ENCODE results near the gene NOD2. TPM values are rescaled to one million over a fixed set of nuclear protein-coding genes. Genes with fewer than 3 reads are reported as not detected.

Gene NOD2
- total RNA-seq (2022; extraction: Qiagen RNA extraction; ENCODE audit: low read depth): 0.05 TPM in 1 of 5 replicates, not detected in the others

DNA sequence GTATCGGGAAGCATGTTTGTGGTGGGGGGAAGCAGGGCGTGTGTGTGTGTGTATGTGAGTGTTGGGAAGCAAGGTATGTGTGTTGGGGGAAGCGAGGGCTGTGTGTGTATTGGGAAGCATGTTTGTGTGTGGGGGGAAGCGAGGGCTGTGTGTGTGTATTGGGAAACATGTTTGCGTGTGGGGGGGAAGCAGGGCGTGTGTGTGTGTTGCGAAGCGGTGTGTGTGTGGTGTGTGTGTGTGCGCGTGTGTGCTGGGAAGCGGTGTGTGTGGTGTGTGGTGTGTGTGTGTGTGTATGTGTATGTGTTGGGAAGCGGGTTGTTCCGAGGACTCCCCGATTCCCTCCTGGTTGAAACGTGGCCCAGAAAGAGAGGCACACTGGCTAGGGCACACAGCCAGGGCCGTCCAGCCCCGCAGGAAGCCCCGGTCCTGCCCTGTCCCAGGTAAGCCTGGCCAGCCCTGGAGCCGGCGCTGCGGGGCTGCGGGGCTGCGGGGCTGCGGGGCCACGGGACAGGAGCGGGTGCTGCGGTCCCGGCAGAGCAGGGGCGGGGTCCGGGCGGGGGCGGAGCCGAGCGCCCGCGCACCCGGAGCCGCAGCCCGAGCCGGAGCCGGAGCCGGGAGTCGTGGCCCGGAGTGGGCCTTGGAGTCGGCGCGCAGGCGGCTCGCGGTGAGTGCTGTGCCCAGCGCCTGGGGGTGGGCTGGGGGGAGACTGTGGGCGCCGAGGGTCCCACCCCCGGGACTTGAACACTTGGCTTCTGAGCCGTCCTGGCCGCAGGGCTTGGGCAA lies at the start of gene NOD2:
Gene NOD2, plus strand, starts transcription at position 608 of the 783 bp plus-strand sequence. CDS start 5,890 bp downstream, outside the sequence.

DNA sequence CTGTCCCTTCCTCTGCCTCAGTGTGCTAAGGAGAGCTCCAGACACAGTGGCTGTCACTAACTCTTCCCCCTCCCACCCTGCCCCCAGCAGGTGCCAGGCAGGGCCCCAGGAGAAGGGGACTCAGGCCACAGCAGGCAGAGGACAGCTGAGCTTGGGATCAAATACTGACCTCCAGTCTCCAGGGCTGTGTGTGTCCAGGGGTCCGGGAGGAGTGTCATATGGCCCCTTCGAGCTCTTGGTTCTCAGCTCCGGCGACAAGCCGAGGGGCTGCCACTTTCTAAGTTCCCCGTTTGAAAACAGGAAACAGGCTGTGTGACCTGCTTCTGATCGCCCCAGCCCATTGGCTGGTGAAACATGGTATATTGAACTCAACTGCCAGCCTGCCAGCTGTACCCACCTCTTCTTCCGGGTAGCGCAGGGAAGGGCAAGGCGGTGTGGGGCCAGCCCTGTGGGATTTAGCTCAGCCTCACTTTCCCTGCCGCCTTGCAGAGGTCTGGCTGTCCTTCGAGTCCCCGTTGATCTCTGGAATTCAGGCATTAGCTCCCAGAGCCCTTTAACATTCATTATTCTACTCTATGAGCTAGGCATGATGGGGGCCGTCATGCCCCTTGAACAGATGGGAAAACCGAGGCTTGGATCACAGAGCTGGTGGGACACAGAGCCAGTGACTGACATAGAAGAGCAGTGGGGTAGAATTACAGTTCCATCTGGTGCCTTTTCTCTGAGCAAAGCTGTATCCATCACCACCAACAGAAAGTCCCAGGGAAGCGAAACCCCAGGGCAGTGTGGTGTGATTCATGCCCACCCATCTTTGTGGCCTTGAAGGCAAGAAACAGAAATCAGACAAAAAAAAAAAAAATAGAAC lies 12.2 kb upstream of the NOD2 start, which contains the start of gene SNX20:
Gene SNX20, minus strand, starts transcription at position 292 of the 865 bp plus-strand sequence. CDS start 3,786 bp downstream, outside the sequence.

DNA sequence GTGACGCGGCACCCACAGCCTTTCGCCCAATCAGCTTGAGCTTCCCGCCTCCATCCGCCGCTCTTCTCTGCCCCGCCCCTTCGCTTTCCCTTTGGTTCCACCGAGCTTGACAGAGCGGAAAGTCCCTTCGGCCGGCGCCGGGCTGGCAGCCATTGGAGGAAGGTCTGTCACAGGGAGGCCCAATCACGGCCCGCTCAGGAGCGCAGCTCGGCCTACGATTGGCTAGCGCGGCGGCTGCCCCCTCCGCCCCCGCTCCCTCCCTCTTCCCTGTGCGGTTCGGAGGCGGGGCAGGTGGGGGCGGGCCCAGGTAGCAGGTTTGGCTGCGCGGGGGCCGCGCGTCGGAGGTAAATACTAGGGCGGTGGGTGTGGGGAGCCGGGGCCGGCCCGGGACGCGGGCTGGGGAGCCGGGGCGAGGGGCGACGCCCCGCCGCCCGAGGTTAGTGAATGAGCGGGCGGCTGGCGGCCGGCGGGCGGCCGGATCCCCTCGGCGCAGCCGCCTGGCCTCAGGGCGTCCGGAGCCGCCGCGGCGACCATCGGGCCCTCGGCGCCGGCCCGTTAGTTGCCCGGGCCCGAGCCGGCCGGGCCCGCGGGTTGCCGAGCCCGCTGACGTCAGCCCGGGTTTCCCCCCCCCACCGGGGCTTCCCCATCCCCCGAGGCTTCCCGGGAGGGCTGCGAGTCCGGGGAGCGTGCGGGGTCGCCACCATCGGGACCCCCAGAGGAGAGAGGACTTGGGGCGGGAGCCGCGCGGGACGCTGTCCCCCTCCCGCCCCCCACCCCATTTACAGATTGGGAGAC lies 48.6 kb downstream of the NOD2 start, which contains the start of gene CYLD:
Gene CYLD, plus strand, starts transcription at position 306 of the 795 bp plus-strand sequence. CDS start 7,613 bp downstream, outside the sequence.

Other genes with a start within 250 kb of the NOD2 start
- 0.11 to 0.48 TPM (median 0.36 TPM) in 5 replicates for gene NKD1, start 145.2 kb upstream of the NOD2 start, total RNA-seq (2022; extraction: Qiagen RNA extraction; ENCODE audit: low read depth)
- gene SNX20, start 12.3 kb upstream of the NOD2 start, total RNA-seq (2022; extraction: Qiagen RNA extraction; ENCODE audit: low read depth): not detected in 5 replicates
- 11.3 to 15.5 TPM (median 12.7 TPM) in 5 replicates for gene CYLD, start 48.5 kb downstream of the NOD2 start, total RNA-seq (2022; extraction: Qiagen RNA extraction; ENCODE audit: low read depth)

Data from A549 treated with GW870086 at 1 μM for 4 hours (cell line).